ENCODE results near the gene MEG3.

MEG3 gene

GRCh38 chr14:100842799-100843198, 16.9 kb downstream of the MEG3 start:
- peak; percentile 25 for DNase-seq (ENCODE audit: low read depth)
- no peak for TF ChIP-seq CTCF (conservative IDR thresholded peaks at IDR 0.05; ENCODE audit: low read depth, low read length)
- no peak overlapping the region for H3K4me3 ChIP-seq (ENCODE audit: low read length)

- H3K4me3 ChIP-seq (ENCODE audit: low read length), result no peak overlapping the region
- no peak for TF ChIP-seq CTCF (conservative IDR thresholded peaks at IDR 0.05; ENCODE audit: low read depth, low read length)
- no peak for DNase-seq (ENCODE audit: low read depth)
Measured at GRCh38 chr14:100844082-100844408, 18.1 kb downstream of the MEG3 start.

- no peak for DNase-seq (ENCODE audit: low read depth)
- H3K4me3 ChIP-seq (ENCODE audit: low read length), result no peak overlapping the region
- no peak for TF ChIP-seq CTCF (conservative IDR thresholded peaks at IDR 0.05; ENCODE audit: low read depth, low read length)
Measured at GRCh38 chr14:100844421-100844820, 18.5 kb downstream of the MEG3 start.

- no peak overlapping the region for H3K4me3 ChIP-seq (ENCODE audit: low read length)
- TF ChIP-seq CTCF (conservative IDR thresholded peaks at IDR 0.05; ENCODE audit: low read depth, low read length), result no peak
- DNase-seq (ENCODE audit: low read depth), result no peak
Measured at GRCh38 chr14:100844846-100845245, 18.9 kb downstream of the MEG3 start.

GRCh38 chr14:100845341-100845740, 19.4 kb downstream of the MEG3 start:
- H3K4me3 ChIP-seq (ENCODE audit: low read length), result no peak overlapping the region
- no peak for TF ChIP-seq CTCF (conservative IDR thresholded peaks at IDR 0.05; ENCODE audit: low read depth, low read length)
- no peak for DNase-seq (ENCODE audit: low read depth)

- no peak for DNase-seq (ENCODE audit: low read depth)
- no peak for TF ChIP-seq CTCF (conservative IDR thresholded peaks at IDR 0.05; ENCODE audit: low read depth, low read length)
Measured at GRCh38 chr14:100846309-100846859, 20.5 kb downstream of the MEG3 start.

GRCh38 chr14:100849115-100849781, 23.3 kb downstream of the MEG3 start:
- DNase-seq (ENCODE audit: low read depth), result no peak
- H3K4me3 ChIP-seq (ENCODE audit: low read length), result no peak overlapping the region
- no peak for TF ChIP-seq CTCF (conservative IDR thresholded peaks at IDR 0.05; ENCODE audit: low read depth, low read length)

More at GRCh38 chr14:100846309-100846859, 20.5 kb downstream of the MEG3 start:
- H3K4me3 ChIP-seq (ENCODE audit: low read length), result no peak overlapping the region

All from retinal pigment epithelial cell (primary cell).